ENCODE results near the gene CELA3B. TPM values are rescaled to one million over a fixed set of nuclear protein-coding genes. Genes with fewer than 3 reads are reported as not detected.

The CELA3B gene
- total RNA-seq, 6 donors from 2014 or later = 5.3 to 9.7 TPM; not detected in 4

DNA sequence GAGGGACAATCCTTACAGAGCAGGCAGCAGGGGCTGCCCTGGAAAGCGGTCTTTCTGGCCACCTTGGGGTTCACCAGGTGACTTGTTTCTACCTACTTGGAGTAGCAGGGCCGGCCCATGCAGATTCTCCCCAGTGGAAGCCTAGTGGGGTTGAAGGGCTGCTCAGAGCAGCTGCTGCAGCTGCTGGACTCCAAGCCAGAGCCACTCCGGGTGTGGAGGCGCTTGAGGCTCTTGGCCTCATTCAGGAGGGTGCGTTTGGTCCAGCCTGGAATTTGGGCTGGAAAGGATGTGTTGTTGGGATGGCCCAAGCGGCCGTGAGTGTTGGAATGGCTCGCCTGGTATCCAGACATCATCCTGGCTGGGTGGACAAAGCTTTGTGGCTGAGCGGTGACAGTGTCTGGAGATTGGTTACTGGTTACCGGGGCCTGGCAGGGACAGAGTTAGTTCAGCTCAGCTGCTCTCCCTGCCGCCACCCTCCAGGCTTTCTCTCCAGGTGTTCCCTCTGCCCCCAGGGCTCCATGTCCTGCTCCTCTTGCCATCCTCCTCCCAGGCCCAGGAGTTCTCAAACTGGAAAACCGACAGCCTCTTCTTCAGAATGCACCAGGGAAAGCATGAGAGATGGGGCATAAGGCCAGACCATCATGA, 25.5 kb upstream of the CELA3B start:
- no peaks in the 10 kb centered on the region for H3K36me3 ChIP-seq
- no peaks in the 10 kb centered on the region for H3K27me3 ChIP-seq
- ATAC-seq (ENCODE audit: low FRiP score in 2 of 2) = no peak
- H3K9me3 ChIP-seq = no peaks in the 10 kb centered on the region
- H3K4me1 ChIP-seq = peaks cover 7 to 19% (median 17%) of the 10 kb centered on the region in 4 donors
- H3K27ac ChIP-seq = no peak overlapping the region
- 89 to 95% methylated on average over 6 to 11 of the region's 12 CpGs for WGBS, 2 donors
- no peak for TF ChIP-seq POLR2A (IDR thresholded peaks at IDR 0.05)
- TF ChIP-seq EP300 (IDR thresholded peaks at IDR 0.05) = no peak
- TF ChIP-seq, protein P1, sequence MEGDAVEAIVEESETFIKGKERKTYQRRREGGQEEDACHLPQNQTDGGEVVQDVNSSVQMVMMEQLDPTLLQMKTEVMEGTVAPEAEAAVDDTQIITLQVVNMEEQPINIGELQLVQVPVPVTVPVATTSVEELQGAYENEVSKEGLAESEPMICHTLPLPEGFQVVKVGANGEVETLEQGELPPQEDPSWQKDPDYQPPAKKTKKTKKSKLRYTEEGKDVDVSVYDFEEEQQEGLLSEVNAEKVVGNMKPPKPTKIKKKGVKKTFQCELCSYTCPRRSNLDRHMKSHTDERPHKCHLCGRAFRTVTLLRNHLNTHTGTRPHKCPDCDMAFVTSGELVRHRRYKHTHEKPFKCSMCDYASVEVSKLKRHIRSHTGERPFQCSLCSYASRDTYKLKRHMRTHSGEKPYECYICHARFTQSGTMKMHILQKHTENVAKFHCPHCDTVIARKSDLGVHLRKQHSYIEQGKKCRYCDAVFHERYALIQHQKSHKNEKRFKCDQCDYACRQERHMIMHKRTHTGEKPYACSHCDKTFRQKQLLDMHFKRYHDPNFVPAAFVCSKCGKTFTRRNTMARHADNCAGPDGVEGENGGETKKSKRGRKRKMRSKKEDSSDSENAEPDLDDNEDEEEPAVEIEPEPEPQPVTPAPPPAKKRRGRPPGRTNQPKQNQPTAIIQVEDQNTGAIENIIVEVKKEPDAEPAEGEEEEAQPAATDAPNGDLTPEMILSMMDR (IDR thresholded peaks at IDR 0.05) = no peak
- no peak for TF ChIP-seq POLR2AphosphoS5 (IDR thresholded peaks at IDR 0.05)
- H3K4me3 ChIP-seq = no peak overlapping the region
- DNase-seq = no peak

DNA sequence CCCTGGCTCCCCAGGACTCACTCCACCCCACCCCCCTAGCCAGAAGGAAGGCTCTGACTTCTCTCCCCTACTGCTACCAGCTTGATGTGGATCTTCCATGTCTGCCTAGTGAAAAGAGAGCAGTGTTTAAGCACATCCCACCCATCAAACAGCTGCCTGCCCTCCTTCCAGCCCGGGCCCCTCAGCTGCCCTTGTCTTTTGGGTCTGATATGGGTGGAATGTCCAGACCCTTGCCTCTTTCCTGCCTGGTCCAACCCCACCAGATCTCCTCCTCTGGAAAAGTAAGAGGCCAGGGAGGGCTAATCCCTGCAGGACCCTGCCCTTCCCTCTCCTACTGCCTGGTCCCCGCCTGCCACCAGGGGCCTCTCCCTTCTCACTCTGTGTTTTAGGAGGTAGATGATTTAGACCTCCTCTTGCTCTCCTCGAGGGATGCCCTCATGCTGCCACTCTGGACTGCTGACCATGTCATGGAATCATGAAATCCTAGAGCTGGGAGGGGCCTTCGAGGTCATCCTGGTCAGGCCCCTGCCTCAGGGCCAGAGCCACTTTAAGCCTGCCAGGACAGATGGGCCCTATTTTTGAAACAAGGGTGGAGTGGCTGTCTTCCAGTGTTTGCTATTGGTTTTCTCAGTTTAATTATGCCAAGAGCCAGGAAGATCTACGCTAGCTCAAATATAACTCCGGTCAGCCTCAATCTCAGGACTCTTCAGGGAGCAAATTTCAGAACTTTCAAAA, 23.9 kb upstream of the CELA3B start:
- ATAC-seq (ENCODE audit: low FRiP score in 2 of 2) (no peak), DNase-seq (no peak)
- Histone ChIP-seq H3K27ac (no peak overlapping the region), H3K27me3 (no peaks in the 10 kb centered on the region), H3K4me1 (peaks cover 11 to 22% (median 17%) of the 10 kb centered on the region in 4 donors), H3K9me3 (no peaks in the 10 kb centered on the region), H3K4me3 (no peak overlapping the region), H3K36me3 (no peaks in the 10 kb centered on the region)
- 73 to 78% methylated on average over 6 of the region's 6 CpGs for WGBS, 2 donors
- TF ChIP-seq EP300 (IDR thresholded peaks at IDR 0.05) (no peak), POLR2AphosphoS5 (IDR thresholded peaks at IDR 0.05) (no peak), POLR2A (IDR thresholded peaks at IDR 0.05) (no peak)
- TF ChIP-seq, protein P1 (IDR thresholded peaks at IDR 0.05) = no peak

DNA sequence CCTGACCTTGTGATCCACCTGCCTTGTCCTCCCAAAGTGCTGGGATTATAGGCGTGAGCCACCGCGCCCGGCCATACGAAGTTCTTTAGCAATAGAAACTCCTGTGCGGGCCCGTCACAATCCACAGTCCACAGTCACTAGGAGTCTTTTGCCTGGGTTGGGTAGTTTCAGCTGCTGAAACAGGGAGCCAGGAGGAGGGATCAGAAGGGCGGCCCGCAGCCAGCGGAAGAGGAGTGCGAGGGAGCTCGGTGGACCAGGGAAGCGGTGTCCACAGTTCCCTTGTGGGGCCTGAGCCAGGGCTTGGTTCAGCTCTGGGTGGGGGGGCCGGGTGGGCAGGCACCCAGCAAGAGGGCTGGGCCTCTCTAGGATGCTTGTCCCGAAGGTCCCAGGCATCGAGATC, 21.8 kb upstream of the CELA3B start:
- Histone ChIP-seq H3K4me1 (peaks cover 11 to 27% (median 18%) of the 10 kb centered on the region in 4 donors), H3K36me3 (no peaks in the 10 kb centered on the region), H3K4me3 (no peak overlapping the region), H3K27ac (peak overlapping the region in 3 of 4 donors; percentile 48 to 66 (median 63)), H3K9me3 (no peaks in the 10 kb centered on the region), H3K27me3 (no peaks in the 10 kb centered on the region)
- 81 to 85% methylated on average over 16 of the region's 16 CpGs for WGBS, 2 donors
- ATAC-seq (ENCODE audit: low FRiP score in 2 of 2) (peak in 1 of 2 donors; percentile 70), DNase-seq (peak in 1 of 2 donors; percentile 66)
- no peak for TF ChIP-seq POLR2A (IDR thresholded peaks at IDR 0.05)
- TF ChIP-seq EP300 (IDR thresholded peaks at IDR 0.05) = no peak
- TF ChIP-seq, protein P1 (IDR thresholded peaks at IDR 0.05) = no peak
- TF ChIP-seq POLR2AphosphoS5 (IDR thresholded peaks at IDR 0.05) = no peak

DNA sequence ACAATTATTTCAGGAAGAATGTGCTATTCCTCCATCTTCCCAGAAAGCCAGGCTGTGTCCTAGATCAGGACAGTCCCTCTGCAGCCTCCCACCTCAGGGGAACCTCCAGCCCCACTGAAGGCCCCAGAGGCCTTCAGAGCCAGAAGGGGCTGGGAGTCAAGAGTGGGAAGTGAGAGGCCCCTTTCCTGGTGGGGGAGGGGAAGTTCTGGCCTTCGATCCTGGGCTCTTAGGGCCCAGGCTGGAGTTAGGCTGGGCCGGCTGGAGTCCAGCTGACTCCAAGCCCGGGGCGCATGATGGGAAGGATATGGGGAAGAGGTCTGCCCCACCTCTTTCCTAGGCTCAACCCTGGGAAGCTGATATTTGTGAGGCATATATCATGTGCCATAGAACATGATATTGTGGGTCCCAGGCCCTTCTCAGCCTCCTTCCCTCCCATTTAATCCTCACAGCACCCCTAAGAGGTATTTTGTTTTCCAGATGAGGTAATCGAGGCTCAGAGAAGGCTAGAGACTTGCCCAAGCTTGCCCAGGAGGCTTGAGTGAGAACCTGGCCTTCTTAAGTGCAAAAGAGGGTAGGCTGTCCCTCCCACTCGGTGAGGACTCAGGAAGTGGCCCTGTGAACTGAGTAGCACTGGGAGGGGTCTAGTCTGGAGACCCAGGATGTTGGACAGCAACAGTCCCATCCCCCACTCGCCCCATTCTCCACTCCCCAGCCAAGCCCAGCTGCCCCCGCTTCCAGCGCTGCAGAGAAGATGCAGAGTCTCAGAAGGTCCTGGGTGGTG, 21.1 kb upstream of the CELA3B start:
- Histone ChIP-seq H3K36me3 (no peaks in the 10 kb centered on the region), H3K9me3 (no peaks in the 10 kb centered on the region), H3K27me3 (no peaks in the 10 kb centered on the region), H3K27ac (peak overlapping the region; percentile 48 to 74 (median 64)), H3K4me3 (no peak overlapping the region), H3K4me1 (peaks cover 11 to 27% (median 18%) of the 10 kb centered on the region in 4 donors)
- WGBS, 2 donors = 60 to 69% methylated on average over 4 to 8 of the region's 9 CpGs
- peak in 1 of 2 donors; percentile 58 for DNase-seq
- peak in 1 of 2 donors; percentile 43 for ATAC-seq (ENCODE audit: low FRiP score in 2 of 2)
- no peak for TF ChIP-seq EP300 (IDR thresholded peaks at IDR 0.05)
- TF ChIP-seq, protein P1 (IDR thresholded peaks at IDR 0.05) = no peak
- no peak for TF ChIP-seq POLR2AphosphoS5 (IDR thresholded peaks at IDR 0.05)
- TF ChIP-seq POLR2A (IDR thresholded peaks at IDR 0.05) = no peak
